Measurements from ENCODE around the gene HPCAL4.

Gene HPCAL4

DNA sequence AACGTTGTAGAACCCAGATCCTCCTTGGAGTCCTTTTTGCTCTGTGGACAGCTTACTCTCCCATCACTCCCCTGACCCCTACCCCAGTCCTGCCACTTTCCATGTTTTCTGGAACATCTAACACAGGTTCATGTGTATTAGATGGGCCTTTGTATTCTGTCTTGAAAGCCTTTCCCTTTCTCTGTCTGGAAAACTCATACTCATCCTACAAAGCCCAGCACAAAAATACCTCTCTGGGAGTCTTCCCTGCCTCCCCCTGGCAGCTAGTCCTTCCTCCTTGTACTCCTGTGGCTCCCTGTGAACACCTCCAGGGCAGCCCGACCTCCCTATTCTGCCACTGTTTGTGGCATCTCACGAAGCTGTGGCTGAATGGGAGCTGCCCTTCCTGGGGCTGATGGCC lies 44.0 kb downstream of the HPCAL4 start:
- no peak for DNase-seq

- DNase-seq = peak; percentile 100
Measured at GRCh38 chr1:39646232-39647081, 44.8 kb downstream of the HPCAL4 start.

GRCh38 chr1:39645411-39646043 lies 45.7 kb downstream of the HPCAL4 start:
- no peak for DNase-seq

DNA sequence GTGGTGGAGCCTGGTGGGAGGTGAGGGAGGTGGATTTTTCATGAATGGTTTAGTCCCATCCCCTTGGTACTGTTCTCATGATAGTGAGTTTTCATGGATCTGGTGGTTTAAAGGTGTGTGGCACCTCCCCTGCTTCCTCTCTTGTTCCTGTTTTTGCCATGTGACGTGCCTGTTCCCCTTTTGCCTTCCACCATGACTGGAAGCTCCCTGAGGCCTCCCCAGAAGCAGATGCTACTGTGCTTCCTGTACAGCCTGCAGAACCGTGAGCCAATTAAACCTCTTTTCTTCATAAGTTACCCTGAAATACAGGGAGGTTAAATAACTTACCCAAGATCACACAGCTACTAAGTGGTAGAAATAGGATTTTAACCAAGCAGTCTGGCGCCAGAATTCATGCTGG lies 47.5 kb downstream of the HPCAL4 start:
- no peak for DNase-seq

DNA sequence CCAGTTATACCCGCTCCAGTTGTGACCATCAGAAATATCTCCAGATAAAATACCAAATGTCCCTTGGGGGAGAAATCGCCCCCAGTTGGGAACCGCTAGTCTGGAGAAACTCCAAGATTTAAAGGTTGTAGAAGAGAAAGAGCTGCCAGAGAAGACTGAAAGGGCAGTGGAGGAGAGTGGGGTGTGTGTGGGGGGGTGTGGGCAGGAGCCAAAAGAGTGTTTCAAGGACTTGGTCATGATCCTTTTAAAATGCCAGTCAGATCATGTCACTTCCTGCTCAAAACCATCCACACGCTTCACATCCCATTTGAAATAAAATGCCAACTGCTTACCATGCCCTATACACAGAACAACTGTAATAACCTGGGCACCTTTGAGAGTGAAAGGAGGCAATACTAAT lies 48.4 kb downstream of the HPCAL4 start:
- no peak for DNase-seq

DNA sequence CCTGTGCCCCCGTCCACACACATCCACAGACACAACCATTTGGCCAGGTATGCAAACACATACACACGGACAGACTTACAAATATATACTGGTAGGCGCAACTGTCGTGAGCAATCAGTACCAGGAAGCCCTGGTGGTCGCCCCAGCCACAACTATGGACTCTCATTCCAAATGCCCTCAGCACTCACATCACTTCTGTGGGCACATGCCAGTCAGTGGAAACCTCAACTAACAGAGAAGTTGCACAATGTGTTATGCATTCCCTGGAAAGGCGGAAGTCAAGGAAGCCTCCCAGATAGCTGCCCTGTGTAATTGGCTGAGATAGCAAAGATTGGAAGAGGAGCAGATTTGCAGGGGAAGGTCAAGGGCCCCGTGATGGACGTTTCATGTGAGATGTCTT lies 50.4 kb downstream of the HPCAL4 start:
- no peak for DNase-seq

DNA sequence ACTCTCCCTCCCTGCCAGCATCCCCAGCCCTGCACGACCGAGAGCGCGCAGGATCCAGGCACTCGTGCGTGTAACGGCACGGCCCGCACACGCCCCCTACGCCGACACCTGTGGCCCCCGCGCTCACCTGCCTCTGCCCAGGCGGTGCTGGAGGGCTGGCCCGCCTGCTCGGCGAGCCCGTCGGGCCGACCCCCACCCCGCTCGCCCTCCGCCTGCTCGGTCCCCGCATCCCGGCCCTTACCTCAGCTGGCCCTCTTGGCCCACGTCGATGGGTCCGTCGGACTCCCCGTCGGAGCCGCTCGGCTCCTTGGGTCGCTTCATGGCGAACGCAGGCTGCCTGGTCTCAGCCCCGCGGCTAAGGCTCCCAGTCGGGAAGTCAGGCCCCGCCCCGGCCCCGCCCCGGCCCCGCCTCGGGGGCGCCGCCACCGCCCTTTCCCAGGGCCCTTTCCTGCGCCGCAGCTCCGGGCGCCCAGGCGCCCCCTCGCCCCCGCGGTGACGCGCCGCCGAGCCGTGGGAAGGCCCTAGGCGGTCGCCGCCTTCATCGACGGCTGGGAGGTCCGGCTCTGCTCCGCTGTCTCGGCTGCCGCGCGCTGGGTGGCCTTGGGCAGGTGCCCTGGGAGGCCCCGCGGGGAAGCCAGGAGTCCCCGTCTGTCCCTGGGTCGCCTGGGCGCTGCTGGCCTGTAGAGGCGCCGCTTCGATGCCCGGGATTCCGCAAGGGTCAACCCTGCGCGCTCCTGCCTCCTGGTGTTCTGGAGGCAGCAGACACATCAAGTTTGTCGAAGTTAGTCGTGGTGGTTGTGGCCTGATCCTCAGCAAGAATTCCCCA lies 51.7 kb downstream of the HPCAL4 start, which contains the start of gene HEYL:
TSS of gene HEYL (minus strand) at position 339 of the 826 bp plus-strand sequence. CDS start at position 321, 18 bp downstream.
- DNase-seq = peak; percentile 100

- no peak for DNase-seq
Measured at GRCh38 chr1:39638965-39639304, 52.3 kb downstream of the HPCAL4 start.

GRCh38 chr1:39637361-39637760 lies 53.9 kb downstream of the HPCAL4 start:
- DNase-seq = no peak

GRCh38 chr1:39635871-39636210 lies 55.4 kb downstream of the HPCAL4 start:
- no peak for DNase-seq

DNA sequence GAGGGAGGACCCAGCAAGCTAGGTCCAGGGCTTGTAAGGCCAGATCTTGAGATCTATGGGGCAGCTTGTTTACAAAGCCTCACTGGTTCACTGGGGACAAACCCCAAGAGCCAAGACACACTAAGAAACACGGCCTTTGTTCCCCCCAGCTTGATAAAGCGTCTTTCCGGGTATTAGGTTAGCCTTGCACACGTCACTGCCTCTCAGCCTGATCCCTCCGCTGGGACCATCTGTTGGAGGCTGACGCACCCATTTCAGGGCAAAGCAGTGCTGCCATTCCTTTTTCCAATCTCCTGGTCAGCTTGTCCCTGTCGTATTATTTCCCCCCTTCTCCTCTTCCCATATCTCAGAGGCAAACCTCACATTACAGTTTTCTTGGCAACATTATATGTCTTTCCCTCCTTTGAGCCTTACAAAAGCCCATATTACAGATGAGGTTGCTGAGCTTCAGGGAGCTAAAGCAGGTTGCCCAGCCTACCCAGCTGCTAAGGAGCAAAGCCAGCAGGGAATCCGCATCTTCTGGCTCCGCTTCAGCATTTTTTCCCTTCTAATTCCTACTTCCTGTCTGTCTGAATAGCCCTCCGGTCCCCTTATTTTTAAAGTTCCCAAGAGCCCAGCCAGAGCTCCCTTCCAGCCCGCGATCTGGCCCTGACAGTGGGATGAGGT lies 55.9 kb downstream of the HPCAL4 start:
- DNase-seq = no peak

- no peak for DNase-seq
Measured at GRCh38 chr1:39633422-39633821, 57.8 kb downstream of the HPCAL4 start.

- no peak for DNase-seq
Measured at GRCh38 chr1:39632682-39633417, 58.4 kb downstream of the HPCAL4 start.

DNA sequence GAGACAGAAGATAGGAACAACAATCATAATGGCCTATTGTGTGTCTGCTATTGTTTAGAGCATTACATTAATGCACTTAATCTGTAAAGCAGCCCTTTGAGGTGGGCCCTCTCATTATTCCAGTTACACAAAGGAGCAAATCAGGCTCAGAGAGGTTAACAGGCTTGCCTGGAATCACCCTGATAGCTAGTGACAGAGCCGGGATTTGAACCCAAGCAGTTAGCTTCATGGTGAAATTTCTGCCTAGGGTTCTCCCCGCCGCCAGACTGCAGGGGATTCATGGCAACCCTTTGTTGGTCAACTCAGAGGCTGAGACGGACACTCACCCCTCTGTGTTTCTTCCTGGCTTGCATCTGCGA lies 58.9 kb downstream of the HPCAL4 start:
- no peak for DNase-seq

DNA sequence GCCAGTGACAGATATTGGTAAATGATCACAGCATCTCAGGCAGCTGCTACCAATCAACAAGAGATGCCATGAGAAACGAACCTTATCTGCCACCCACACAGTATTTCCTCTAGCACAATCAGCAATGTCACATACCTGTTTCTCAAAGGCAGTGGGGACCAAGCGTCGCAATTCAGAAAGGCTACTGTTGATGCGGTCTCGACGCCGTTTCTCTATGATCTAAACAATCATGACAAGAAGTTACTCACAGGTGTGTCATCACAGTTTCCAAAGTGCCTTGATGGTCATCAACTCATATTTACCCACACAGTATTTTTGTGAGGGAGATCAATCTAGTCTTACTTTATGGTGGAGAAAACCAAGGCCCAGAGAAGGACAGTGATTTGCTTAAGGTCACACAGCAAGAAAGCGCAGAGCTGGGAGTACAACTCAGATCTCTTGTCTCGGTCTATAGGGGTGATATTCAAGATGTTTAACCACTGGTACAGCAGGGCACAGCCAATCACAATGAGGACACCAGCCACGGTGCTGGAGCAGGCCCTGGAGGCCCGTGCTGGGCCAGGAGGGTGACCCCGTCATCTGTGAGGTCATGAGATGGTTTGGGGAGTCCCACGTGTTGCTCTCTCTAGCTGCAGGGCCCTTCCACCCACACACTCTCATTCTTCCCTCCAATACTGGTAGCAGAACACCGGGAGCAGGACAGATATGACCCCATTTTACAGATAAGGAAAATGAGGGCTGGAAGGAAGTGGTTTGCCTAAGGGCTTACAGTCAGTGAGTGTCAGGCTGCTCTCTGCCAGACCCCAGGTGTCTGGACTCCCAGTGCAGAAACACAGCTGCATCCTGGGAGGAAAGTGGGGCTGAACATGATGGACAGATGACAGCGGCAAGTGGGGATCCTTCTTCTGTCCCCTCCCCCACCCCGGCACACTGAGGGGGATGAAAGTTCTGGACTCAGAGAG lies 59.6 kb downstream of the HPCAL4 start:
- DNase-seq = no peak

DNA sequence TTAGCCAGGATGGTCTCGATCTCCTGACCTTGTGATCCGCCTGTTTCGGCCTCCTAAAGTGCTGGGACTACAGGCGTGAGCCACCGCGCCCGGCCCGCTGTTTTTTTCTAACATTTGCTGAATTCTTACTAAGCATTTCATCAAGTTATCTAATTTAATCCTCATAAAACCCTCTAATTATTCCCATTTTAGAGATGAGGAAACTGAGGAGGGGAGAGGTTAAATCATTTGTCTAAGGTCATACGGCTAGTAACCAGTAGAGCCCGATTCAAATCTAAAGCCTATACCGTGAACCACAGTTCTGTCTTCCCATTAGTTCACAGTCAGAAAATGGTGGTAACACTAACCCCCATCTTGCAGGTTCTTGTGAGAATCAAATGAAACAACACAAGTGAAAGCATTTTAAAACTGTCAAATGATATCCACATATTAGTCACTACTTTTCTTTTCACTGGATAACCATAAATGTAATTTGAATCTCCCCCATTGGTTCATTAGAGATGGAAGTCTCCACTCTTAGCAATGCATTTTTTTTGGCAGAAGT lies 62.4 kb downstream of the HPCAL4 start:
- no peak for DNase-seq

All from NCI-H1694 treated with DMSO at 0.1 percent for 48 hours (cell line).